Measurements from ENCODE around the gene PRDX2.

DNA sequence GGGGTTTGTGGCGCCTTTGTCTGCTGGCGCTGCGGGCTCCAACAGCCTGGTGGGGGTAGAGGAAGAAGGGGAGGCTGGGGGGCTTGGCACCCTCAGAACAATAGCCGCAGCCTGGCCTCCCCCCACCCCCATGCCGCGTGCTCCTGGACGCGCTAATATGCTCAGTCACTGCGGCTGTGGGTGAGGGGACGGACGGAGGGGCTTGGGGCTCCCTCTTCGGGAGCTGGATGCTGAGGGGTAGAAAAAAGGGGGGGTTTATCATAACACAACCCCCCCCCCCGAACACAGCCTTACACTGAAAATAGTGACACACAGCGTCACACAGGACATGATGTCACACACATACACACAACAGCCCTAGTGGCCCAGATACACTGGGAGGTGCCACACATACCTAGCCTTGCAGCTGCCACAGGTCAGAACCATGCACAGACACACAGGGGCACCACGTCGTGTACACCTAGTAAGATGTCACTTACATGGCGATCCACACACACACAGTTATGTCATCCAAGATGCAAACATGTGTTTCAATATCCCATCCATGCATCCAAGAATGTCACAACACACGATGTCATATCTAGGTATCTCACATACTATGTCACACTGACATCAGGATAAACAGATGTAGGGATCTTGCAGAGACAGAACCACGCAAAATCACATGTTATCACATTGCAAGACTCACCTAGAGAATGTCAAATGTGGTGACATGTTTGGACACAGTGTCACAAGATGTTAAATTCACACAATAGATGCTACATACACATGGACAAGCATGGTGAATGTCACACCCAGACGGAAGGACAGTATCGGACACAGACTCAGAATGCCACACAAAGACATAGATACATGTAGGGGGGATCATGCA, 37.5 kb upstream of the PRDX2 start:
- TF ChIP-seq STAT1 (IDR thresholded peaks at IDR 0.05; ENCODE audit: unreplicated experiment) = no peak
- TF ChIP-seq, protein P1, sequence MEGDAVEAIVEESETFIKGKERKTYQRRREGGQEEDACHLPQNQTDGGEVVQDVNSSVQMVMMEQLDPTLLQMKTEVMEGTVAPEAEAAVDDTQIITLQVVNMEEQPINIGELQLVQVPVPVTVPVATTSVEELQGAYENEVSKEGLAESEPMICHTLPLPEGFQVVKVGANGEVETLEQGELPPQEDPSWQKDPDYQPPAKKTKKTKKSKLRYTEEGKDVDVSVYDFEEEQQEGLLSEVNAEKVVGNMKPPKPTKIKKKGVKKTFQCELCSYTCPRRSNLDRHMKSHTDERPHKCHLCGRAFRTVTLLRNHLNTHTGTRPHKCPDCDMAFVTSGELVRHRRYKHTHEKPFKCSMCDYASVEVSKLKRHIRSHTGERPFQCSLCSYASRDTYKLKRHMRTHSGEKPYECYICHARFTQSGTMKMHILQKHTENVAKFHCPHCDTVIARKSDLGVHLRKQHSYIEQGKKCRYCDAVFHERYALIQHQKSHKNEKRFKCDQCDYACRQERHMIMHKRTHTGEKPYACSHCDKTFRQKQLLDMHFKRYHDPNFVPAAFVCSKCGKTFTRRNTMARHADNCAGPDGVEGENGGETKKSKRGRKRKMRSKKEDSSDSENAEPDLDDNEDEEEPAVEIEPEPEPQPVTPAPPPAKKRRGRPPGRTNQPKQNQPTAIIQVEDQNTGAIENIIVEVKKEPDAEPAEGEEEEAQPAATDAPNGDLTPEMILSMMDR (conservative IDR thresholded peaks at IDR 0.05; ENCODE audit: low read depth in 2 of 2) = no peak
- TF ChIP-seq EZH2 (IDR thresholded peaks at IDR 0.05; ENCODE audit: low read depth, unreplicated experiment) = no peak
- TF ChIP-seq, protein P2, sequence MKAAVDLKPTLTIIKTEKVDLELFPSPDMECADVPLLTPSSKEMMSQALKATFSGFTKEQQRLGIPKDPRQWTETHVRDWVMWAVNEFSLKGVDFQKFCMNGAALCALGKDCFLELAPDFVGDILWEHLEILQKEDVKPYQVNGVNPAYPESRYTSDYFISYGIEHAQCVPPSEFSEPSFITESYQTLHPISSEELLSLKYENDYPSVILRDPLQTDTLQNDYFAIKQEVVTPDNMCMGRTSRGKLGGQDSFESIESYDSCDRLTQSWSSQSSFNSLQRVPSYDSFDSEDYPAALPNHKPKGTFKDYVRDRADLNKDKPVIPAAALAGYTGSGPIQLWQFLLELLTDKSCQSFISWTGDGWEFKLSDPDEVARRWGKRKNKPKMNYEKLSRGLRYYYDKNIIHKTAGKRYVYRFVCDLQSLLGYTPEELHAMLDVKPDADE (IDR thresholded peaks at IDR 0.05) = no peak
- TF ChIP-seq POLR2AphosphoS5 (IDR thresholded peaks at IDR 0.05; ENCODE audit: low read depth) = no peak
- TF ChIP-seq, protein P3, sequence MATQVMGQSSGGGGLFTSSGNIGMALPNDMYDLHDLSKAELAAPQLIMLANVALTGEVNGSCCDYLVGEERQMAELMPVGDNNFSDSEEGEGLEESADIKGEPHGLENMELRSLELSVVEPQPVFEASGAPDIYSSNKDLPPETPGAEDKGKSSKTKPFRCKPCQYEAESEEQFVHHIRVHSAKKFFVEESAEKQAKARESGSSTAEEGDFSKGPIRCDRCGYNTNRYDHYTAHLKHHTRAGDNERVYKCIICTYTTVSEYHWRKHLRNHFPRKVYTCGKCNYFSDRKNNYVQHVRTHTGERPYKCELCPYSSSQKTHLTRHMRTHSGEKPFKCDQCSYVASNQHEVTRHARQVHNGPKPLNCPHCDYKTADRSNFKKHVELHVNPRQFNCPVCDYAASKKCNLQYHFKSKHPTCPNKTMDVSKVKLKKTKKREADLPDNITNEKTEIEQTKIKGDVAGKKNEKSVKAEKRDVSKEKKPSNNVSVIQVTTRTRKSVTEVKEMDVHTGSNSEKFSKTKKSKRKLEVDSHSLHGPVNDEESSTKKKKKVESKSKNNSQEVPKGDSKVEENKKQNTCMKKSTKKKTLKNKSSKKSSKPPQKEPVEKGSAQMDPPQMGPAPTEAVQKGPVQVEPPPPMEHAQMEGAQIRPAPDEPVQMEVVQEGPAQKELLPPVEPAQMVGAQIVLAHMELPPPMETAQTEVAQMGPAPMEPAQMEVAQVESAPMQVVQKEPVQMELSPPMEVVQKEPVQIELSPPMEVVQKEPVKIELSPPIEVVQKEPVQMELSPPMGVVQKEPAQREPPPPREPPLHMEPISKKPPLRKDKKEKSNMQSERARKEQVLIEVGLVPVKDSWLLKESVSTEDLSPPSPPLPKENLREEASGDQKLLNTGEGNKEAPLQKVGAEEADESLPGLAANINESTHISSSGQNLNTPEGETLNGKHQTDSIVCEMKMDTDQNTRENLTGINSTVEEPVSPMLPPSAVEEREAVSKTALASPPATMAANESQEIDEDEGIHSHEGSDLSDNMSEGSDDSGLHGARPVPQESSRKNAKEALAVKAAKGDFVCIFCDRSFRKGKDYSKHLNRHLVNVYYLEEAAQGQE (IDR thresholded peaks at IDR 0.05; ENCODE audit: unreplicated experiment) = no peak
- no peak for TF ChIP-seq NANOG (IDR thresholded peaks at IDR 0.05; ENCODE audit: borderline replicate concordance)
- TF ChIP-seq EZH2phosphoT487 (IDR thresholded peaks at IDR 0.05; ENCODE audit: unreplicated experiment) = no peak
- no peak for TF ChIP-seq ZNF114 (CRISPR knock-in tag; IDR thresholded peaks at IDR 0.05)
- TF ChIP-seq, protein P4, sequence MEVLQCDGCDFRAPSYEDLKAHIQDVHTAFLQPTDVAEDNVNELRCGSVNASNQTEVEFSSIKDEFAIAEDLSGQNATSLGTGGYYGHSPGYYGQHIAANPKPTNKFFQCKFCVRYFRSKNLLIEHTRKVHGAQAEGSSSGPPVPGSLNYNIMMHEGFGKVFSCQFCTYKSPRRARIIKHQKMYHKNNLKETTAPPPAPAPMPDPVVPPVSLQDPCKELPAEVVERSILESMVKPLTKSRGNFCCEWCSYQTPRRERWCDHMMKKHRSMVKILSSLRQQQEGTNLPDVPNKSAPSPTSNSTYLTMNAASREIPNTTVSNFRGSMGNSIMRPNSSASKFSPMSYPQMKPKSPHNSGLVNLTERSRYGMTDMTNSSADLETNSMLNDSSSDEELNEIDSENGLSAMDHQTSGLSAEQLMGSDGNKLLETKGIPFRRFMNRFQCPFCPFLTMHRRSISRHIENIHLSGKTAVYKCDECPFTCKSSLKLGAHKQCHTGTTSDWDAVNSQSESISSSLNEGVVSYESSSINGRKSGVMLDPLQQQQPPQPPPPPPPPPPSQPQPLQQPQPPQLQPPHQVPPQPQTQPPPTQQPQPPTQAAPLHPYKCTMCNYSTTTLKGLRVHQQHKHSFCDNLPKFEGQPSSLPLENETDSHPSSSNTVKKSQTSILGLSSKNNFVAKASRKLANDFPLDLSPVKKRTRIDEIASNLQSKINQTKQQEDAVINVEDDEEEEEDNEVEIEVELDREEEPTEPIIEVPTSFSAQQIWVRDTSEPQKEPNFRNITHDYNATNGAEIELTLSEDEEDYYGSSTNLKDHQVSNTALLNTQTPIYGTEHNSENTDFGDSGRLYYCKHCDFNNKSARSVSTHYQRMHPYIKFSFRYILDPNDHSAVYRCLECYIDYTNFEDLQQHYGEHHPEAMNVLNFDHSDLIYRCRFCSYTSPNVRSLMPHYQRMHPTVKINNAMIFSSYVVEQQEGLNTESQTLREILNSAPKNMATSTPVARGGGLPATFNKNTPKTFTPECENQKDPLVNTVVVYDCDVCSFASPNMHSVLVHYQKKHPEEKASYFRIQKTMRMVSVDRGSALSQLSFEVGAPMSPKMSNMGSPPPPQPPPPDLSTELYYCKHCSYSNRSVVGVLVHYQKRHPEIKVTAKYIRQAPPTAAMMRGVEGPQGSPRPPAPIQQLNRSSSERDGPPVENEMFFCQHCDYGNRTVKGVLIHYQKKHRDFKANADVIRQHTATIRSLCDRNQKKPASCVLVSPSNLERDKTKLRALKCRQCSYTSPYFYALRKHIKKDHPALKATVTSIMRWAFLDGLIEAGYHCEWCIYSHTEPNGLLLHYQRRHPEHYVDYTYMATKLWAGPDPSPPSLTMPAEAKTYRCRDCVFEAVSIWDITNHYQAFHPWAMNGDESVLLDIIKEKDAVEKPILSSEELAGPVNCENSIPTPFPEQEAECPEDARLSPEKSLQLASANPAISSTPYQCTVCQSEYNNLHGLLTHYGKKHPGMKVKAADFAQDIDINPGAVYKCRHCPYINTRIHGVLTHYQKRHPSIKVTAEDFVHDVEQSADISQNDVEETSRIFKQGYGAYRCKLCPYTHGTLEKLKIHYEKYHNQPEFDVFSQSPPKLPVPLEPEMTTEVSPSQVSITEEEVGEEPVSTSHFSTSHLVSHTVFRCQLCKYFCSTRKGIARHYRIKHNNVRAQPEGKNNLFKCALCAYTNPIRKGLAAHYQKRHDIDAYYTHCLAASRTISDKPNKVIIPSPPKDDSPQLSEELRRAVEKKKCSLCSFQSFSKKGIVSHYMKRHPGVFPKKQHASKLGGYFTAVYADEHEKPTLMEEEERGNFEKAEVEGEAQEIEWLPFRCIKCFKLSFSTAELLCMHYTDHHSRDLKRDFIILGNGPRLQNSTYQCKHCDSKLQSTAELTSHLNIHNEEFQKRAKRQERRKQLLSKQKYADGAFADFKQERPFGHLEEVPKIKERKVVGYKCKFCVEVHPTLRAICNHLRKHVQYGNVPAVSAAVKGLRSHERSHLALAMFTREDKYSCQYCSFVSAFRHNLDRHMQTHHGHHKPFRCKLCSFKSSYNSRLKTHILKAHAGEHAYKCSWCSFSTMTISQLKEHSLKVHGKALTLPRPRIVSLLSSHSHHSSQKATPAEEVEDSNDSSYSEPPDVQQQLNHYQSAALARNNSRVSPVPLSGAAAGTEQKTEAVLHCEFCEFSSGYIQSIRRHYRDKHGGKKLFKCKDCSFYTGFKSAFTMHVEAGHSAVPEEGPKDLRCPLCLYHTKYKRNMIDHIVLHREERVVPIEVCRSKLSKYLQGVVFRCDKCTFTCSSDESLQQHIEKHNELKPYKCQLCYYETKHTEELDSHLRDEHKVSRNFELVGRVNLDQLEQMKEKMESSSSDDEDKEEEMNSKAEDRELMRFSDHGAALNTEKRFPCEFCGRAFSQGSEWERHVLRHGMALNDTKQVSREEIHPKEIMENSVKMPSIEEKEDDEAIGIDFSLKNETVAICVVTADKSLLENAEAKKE (CRISPR knock-in tag; IDR thresholded peaks at IDR 0.05) = no peak
- TF ChIP-seq JUNB (IDR thresholded peaks at IDR 0.05; ENCODE audit: unreplicated experiment) = no peak
- no peak for TF ChIP-seq CREB1 (CRISPR knock-in tag; IDR thresholded peaks at IDR 0.05; ENCODE audit: low read depth)
- no peak for TF ChIP-seq ZNF331 (CRISPR knock-in tag; IDR thresholded peaks at IDR 0.05; ENCODE audit: low read depth)
